ENCODE measurements around the gene PHEX.

The PHEX gene

GRCh38 chrX:22171287-22172060, 139.3 kb downstream of the PHEX start:
- Histone ChIP-seq H3K9me2 (replicated peaks; ENCODE audit: control insufficient read depth, low read length) (no peaks in the 10 kb centered on the region), H3F3A (ENCODE audit: control insufficient read depth, insufficient read depth) (no peaks in the 10 kb centered on the region), H3K27me3 (ENCODE audit: control insufficient read depth, low read length) (no peaks in the 10 kb centered on the region), H3K9me3 (ENCODE audit: control insufficient read depth, insufficient read depth, low read length) (no peaks in the 10 kb centered on the region), H3K4me2 (ENCODE audit: low read length) (no peak overlapping the region), H3K36me3 (ENCODE audit: control insufficient read depth, low read length) (no peaks in the 10 kb centered on the region), H3K27ac (ENCODE audit: low read depth, low read length) (no peak overlapping the region), H3K4me1 (ENCODE audit: control insufficient read depth, low read length) (no peaks in the 10 kb centered on the region), H4K20me1 (ENCODE audit: control insufficient read depth, insufficient read depth, low read depth, low read length) (no peaks in the 10 kb centered on the region), H3K79me2 (ENCODE audit: control insufficient read depth, low read length) (no peaks in the 10 kb centered on the region), H3K4me3 (ENCODE audit: low read length) (no peak overlapping the region)
- no peak for TF ChIP-seq EZH2phosphoT487 (IDR thresholded peaks at IDR 0.05; ENCODE audit: borderline replicate concordance, low read length)
- TF ChIP-seq, protein P1, sequence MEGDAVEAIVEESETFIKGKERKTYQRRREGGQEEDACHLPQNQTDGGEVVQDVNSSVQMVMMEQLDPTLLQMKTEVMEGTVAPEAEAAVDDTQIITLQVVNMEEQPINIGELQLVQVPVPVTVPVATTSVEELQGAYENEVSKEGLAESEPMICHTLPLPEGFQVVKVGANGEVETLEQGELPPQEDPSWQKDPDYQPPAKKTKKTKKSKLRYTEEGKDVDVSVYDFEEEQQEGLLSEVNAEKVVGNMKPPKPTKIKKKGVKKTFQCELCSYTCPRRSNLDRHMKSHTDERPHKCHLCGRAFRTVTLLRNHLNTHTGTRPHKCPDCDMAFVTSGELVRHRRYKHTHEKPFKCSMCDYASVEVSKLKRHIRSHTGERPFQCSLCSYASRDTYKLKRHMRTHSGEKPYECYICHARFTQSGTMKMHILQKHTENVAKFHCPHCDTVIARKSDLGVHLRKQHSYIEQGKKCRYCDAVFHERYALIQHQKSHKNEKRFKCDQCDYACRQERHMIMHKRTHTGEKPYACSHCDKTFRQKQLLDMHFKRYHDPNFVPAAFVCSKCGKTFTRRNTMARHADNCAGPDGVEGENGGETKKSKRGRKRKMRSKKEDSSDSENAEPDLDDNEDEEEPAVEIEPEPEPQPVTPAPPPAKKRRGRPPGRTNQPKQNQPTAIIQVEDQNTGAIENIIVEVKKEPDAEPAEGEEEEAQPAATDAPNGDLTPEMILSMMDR (IDR thresholded peaks at IDR 0.05; ENCODE audit: low read depth, low read length, poor library complexity, severe bottlenecking) = no peak

DNA sequence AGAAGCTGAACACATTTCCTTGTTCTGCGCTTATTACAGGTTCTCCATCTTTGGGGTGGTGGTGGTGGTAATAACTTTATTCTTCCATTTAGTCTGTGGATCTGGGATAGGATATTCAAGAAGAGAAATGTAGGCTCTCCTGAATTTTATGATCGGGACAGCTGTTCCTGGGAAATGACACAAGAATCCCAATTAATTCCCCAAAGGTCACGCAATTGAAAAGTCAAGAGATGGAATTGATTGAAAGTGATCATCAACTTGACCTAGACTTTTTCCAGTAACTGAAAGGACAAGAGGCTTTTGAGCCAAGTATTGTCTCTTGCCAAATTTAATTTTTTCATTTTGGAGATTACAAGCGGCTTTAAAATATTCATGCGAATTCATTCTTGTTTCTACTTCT, 141.8 kb downstream of the PHEX start:
- no peak for TF ChIP-seq EZH2phosphoT487 (IDR thresholded peaks at IDR 0.05; ENCODE audit: borderline replicate concordance, low read length)
- TF ChIP-seq, protein P1 (IDR thresholded peaks at IDR 0.05; ENCODE audit: low read depth, low read length, poor library complexity, severe bottlenecking) = no peak
- no peaks in the 10 kb centered on the region for H3K9me3 ChIP-seq (ENCODE audit: control insufficient read depth, insufficient read depth, low read length)
- H4K20me1 ChIP-seq (ENCODE audit: control insufficient read depth, insufficient read depth, low read depth, low read length) = no peaks in the 10 kb centered on the region
- H3K36me3 ChIP-seq (ENCODE audit: control insufficient read depth, low read length) = no peaks in the 10 kb centered on the region
- H3K4me2 ChIP-seq (ENCODE audit: low read length) = no peak overlapping the region
- H3F3A ChIP-seq (ENCODE audit: control insufficient read depth, insufficient read depth) = no peaks in the 10 kb centered on the region
- H3K4me1 ChIP-seq (ENCODE audit: control insufficient read depth, low read length) = no peaks in the 10 kb centered on the region
- H3K79me2 ChIP-seq (ENCODE audit: control insufficient read depth, low read length) = no peaks in the 10 kb centered on the region
- H3K27ac ChIP-seq (ENCODE audit: low read depth, low read length) = no peak overlapping the region
- H3K4me3 ChIP-seq (ENCODE audit: low read length) = no peak overlapping the region
- no peaks in the 10 kb centered on the region for H3K9me2 ChIP-seq (replicated peaks; ENCODE audit: control insufficient read depth, low read length)
- no peaks in the 10 kb centered on the region for H3K27me3 ChIP-seq (ENCODE audit: control insufficient read depth, low read length)

- Histone ChIP-seq H3F3A (ENCODE audit: control insufficient read depth, insufficient read depth) (no peaks in the 10 kb centered on the region), H3K4me1 (ENCODE audit: control insufficient read depth, low read length) (no peaks in the 10 kb centered on the region), H3K4me2 (ENCODE audit: low read length) (no peak overlapping the region), H3K9me2 (replicated peaks; ENCODE audit: control insufficient read depth, low read length) (no peaks in the 10 kb centered on the region), H3K27ac (ENCODE audit: low read depth, low read length) (no peak overlapping the region), H3K27me3 (ENCODE audit: control insufficient read depth, low read length) (no peaks in the 10 kb centered on the region), H3K9me3 (ENCODE audit: control insufficient read depth, insufficient read depth, low read length) (no peaks in the 10 kb centered on the region), H3K79me2 (ENCODE audit: control insufficient read depth, low read length) (no peaks in the 10 kb centered on the region), H4K20me1 (ENCODE audit: control insufficient read depth, insufficient read depth, low read depth, low read length) (no peaks in the 10 kb centered on the region), H3K4me3 (ENCODE audit: low read length) (no peak overlapping the region), H3K36me3 (ENCODE audit: control insufficient read depth, low read length) (no peaks in the 10 kb centered on the region)
- TF ChIP-seq, protein P1 (IDR thresholded peaks at IDR 0.05; ENCODE audit: low read depth, low read length, poor library complexity, severe bottlenecking) = no peak
- no peak for TF ChIP-seq EZH2phosphoT487 (IDR thresholded peaks at IDR 0.05; ENCODE audit: borderline replicate concordance, low read length)
These were observed 145.9 kb downstream of the PHEX start for GRCh38 chrX:22177950-22178515.
